Peyer's patch (tissue), 4 donors: ENCODE data around the gene HNRNPA2B1. TPM values are rescaled to one million over a fixed set of nuclear protein-coding genes. Genes with fewer than 3 reads are reported as not detected.
"Not testable (repeated sequence)": the region's sequence is repeated elsewhere in the genome, so short reads cannot be mapped to it uniquely, and the experiment has no call there.

ENCODE experiments used
- DNase-seq, 3 donors: peaks; one replicate each; pipeline ENCODE4 v3.0.0-alpha.2; 2017 to 2019
- H3K27ac ChIP-seq, 4 donors: fragments of 200-600 bp; sonication (generic); one replicate each; pipeline ENCODE4 v1.5.1; 2016 to 2019
- H3K27me3 ChIP-seq, 2 donors: fragments of 200-600 bp; sonication (generic); one replicate each; pipeline ENCODE4 v1.5.1; 2019
- H3K36me3 ChIP-seq, 3 donors: fragments of 200-600 bp; sonication (generic); one replicate each; pipeline ENCODE4 v1.5.1; 2016 to 2019
- H3K4me1 ChIP-seq, 4 donors: fragments of 200-600 bp; sonication (generic); one replicate each; pipeline ENCODE4 v1.5.1; 2016 to 2019
- H3K4me3 ChIP-seq, 4 donors: fragments of 200-600 bp; sonication (generic); 1 replicate in 3 of 4; 2 replicates in 1 of 4; pipeline ENCODE4 v1.5.1; 2016 to 2019; ENCODE audit warnings: mild to moderate bottlenecking in 1 of 4
- H3K9me3 ChIP-seq, 4 donors: fragments of 200-600 bp; sonication (generic); one replicate each; pipeline ENCODE4 v1.5.1; 2016 to 2019; ENCODE audit warnings: mild to moderate bottlenecking in 1 of 4
- POLR2A ChIP-seq, 2 donors: fragments of 450-650 bp; IDR thresholded peaks; one replicate each; pipeline ENCODE4 v1.5.1; 2017; ENCODE audit warnings: antibody characterized with exemption in 2 of 2, mild to moderate bottlenecking in 2 of 2, moderate library complexity in 2 of 2
- total RNA-seq, 4 donors: library from RNA; depleted of rRNA; stranded (reverse); fragments of >200 nt; gene quantifications; one replicate each; pipeline ENCODE4 v1.1.0, GENCODE V29; 2016
- TF ChIP-seq, protein P1 (sequence below), 6 experiments: fragments of 450-650 bp in 4 of 6; fragments of 200-600 bp in 2 of 6; sonication (generic) in 1 of 6; IDR thresholded peaks; one replicate each; pipeline ENCODE4 v1.5.1; 2017 to 2019; ENCODE audit warnings: antibody characterized with exemption in 6 of 6, mild to moderate bottlenecking in 3 of 6, moderate library complexity in 1 of 6

The HNRNPA2B1 gene
- total RNA-seq, 4 donors from 2014 or later: 184 to 526 (median 228) TPM

DNA sequence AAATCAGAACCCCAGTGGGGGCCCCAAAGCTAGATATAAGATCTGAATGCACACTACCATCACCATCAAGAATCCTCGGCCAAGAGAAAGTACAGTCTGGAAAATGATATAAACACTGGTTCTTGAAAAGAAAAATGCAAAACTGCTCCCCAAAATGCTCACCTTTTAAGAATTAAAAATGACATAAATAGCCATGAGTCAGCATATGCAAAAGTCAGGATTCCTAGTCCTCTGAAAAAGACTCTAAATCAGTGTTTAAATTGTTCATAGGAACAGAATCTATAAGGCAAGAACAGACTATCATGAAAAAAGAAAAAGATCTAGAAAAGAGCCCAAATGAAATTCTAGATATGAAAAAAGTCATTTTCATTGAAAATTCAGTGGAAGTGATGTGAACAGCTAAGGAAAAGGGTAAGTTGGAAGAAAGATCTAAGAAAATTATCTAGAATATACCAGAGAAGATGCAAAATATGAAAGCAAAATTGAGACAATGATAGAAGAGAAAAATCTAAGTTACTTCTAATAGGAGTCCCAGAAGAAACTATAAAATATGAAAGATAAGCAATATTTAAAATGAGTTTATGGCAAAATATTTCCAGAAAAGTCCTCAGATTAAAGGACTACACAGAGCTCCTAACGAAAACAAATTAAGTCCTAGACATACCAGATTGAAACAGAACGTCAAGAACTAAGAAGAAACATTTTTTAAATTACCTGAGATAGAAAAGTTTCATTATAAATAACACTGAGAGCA is 18.9 kb downstream of the HNRNPA2B1 start:
- H3K27me3 ChIP-seq: no peaks in the 10 kb centered on the region
- no peaks in the 10 kb centered on the region for H3K4me1 ChIP-seq
- TF ChIP-seq, protein P1, sequence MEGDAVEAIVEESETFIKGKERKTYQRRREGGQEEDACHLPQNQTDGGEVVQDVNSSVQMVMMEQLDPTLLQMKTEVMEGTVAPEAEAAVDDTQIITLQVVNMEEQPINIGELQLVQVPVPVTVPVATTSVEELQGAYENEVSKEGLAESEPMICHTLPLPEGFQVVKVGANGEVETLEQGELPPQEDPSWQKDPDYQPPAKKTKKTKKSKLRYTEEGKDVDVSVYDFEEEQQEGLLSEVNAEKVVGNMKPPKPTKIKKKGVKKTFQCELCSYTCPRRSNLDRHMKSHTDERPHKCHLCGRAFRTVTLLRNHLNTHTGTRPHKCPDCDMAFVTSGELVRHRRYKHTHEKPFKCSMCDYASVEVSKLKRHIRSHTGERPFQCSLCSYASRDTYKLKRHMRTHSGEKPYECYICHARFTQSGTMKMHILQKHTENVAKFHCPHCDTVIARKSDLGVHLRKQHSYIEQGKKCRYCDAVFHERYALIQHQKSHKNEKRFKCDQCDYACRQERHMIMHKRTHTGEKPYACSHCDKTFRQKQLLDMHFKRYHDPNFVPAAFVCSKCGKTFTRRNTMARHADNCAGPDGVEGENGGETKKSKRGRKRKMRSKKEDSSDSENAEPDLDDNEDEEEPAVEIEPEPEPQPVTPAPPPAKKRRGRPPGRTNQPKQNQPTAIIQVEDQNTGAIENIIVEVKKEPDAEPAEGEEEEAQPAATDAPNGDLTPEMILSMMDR (IDR thresholded peaks at IDR 0.05): no peak
- no peak for TF ChIP-seq POLR2A (IDR thresholded peaks at IDR 0.05)
- no peak for DNase-seq
- no peak overlapping the region for H3K4me3 ChIP-seq
- H3K9me3 ChIP-seq: no peaks in the 10 kb centered on the region
- no peak overlapping the region for H3K27ac ChIP-seq
- peaks cover 0 to 4% (median 0%) of the 10 kb centered on the region in 3 donors for H3K36me3 ChIP-seq

DNA sequence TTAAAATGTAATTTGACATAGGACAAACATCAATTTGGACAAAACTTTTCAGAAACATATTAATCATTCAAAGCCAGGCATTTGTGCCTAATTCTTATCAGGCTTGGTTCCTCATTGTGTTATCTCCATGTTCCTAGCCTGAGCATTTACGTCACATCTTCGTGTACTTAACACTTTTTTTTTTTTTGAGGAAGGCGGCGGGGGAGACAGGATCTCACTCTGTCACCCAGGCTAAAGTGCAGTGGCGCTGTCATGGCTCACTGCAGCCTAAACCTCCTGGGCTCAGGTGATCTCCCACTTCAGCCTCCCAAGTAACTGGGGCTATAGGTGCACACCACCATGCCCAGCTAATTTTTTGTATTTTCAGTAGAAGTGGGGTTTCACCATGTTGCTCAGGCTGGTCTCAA is 19.8 kb downstream of the HNRNPA2B1 start:
- Histone ChIP-seq H3K27ac (no peak overlapping the region), H3K36me3 (no peaks in the 10 kb centered on the region), H3K9me3 (no peaks in the 10 kb centered on the region), H3K4me3 (no peak overlapping the region), H3K27me3 (no peaks in the 10 kb centered on the region), H3K4me1 (no peaks in the 10 kb centered on the region)
- no peak for DNase-seq
- TF ChIP-seq, protein P1 (IDR thresholded peaks at IDR 0.05): no peak
- no peak for TF ChIP-seq POLR2A (IDR thresholded peaks at IDR 0.05)

DNA sequence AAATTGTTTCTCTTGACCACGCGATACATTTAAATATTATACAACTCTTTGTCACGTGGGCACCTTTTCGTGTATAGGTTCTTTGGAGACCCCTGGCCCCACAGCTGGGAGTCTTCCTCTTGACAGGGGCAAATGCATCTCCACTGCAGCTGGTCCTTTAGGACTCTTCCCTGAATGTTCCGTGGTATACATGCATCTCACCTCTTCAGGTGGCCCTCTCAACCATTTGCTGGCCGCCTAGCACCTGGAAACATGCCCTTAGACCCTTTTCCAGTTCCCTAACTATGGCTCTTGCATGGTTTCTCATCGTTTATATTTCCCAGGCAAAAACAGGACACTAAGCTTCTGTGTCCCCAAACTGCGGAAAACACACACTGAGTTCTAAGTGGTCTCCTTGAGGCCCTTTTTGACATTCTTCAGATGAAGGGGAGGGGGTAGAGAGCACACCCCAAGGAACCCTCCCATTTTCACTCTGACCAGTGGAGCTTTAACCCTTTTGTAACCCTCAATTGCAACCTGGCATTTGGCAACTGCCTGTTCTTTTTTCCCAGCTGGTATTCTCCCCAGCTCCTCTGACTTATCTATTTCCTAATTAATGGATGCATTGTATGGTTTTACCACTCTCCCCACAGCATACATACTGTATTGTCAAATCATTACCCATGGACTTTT is 20.6 kb downstream of the HNRNPA2B1 start:
- H3K4me3 ChIP-seq: no peak overlapping the region
- no peak for DNase-seq
- H3K4me1 ChIP-seq: no peaks in the 10 kb centered on the region
- H3K9me3 ChIP-seq: no peaks in the 10 kb centered on the region
- H3K27ac ChIP-seq: no peak overlapping the region
- no peak for TF ChIP-seq POLR2A (IDR thresholded peaks at IDR 0.05)
- TF ChIP-seq, protein P1 (IDR thresholded peaks at IDR 0.05): no peak
- no peaks in the 10 kb centered on the region for H3K27me3 ChIP-seq
- no peaks in the 10 kb centered on the region for H3K36me3 ChIP-seq

DNA sequence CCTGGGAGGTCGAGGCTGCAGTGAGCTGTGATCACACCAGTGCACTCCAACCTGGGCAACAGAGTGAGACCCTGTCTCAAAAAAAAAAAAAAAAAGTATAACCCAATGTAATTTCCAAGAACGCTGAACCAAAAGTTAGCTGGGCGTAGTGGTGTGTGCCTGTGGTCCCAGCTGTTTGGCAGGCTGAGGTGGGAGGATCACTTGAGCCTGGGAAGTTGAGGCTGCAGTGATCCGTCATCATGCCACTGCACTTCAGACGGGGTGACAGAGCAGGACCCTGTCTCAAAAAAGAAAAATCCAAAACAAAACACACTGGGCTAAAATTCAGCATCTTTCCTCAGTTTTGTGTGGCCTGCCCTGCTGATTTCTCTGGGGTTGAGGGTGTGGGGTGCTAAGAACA is 21.1 kb downstream of the HNRNPA2B1 start:
- Histone ChIP-seq H3K27me3 (no peaks in the 10 kb centered on the region), H3K4me3 (no peak overlapping the region), H3K9me3 (no peaks in the 10 kb centered on the region), H3K36me3 (no peaks in the 10 kb centered on the region), H3K27ac (no peak overlapping the region), H3K4me1 (no peaks in the 10 kb centered on the region)
- TF ChIP-seq, protein P1 (IDR thresholded peaks at IDR 0.05): no peak
- no peak for TF ChIP-seq POLR2A (IDR thresholded peaks at IDR 0.05)
- no peak for DNase-seq

DNA sequence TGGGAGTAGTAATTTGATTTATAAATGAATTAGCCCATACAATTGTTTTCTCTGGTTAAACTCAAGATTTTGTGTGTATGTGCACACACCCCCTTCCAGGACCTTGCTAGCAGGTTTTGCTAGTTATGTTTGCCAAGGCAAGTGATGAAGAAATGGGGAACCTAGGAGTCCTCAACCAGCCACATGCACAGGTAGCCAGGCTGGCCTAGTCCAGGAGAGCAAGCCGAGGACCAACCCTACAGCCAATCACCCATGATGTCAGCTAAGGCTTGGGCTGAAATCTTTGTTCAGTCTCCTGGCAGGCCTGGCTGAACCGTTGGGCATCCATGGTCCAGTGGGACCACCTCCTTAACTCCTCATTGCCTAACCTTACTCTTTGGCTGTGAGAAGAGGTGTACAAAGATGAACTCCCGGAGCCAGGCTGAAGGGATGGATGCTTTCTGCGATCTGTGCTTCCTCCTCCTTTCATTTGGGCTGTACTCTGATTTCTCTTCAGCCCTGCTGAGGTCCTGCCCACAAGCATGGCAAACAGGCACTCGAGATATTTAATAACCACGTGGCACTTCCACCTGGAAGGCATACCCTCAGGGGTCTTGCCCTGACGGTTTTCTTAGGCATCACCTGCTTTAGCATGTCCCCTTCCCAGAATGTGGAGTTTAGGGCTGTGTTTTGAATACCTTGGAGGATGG is 22.1 kb downstream of the HNRNPA2B1 start:
- Histone ChIP-seq H3K36me3 (no peaks in the 10 kb centered on the region), H3K4me3 (no peak overlapping the region), H3K27ac (no peak overlapping the region), H3K9me3 (no peaks in the 10 kb centered on the region), H3K4me1 (no peaks in the 10 kb centered on the region), H3K27me3 (no peaks in the 10 kb centered on the region)
- TF ChIP-seq, protein P1 (IDR thresholded peaks at IDR 0.05): no peak
- TF ChIP-seq POLR2A (IDR thresholded peaks at IDR 0.05): no peak
- DNase-seq: no peak

DNA sequence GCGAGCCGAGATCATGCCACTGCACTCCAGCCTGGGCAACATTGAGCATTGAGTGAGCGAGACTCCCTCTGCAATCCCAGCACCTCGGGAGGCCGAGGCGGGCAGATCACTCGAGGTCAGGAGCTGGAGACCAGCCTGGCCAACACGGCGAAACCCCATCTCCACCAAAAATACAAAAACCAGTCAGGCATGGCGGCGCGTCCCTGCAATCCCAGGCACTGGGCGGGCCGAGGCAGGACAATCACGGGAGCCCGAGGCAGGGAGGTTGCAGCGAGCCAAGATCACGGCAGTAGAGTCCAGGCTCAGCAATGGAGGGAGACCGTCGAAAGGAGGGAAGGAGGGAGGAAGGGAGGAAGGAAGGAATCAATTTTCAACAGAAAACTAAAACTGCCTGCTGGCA is 23.3 kb downstream of the HNRNPA2B1 start:
- H3K36me3 ChIP-seq, DNase-seq, H3K27ac ChIP-seq, H3K9me3 ChIP-seq, H3K4me1 ChIP-seq, H3K4me3 ChIP-seq, H3K27me3 ChIP-seq: not testable (repeated sequence)

DNA sequence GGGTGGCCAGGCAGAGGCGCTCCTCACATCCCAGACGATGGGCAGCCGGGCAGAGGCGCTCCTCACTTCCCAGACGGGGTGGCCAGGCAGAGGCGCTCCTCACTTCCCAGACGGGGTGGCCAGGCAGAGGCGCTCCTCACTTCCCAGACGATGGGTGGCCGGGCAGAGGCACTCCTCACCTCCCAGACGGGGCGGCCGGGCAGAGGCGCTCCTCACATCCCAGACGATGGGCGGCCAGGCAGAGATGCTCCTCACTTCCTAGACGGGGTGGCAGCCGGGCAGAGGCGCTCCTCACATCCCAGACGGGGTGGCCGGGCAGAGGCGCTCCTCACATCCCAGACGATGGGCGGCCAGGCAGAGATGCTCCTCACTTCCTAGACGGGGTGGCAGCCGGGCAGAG is 23.9 kb downstream of the HNRNPA2B1 start:
- not testable (repeated sequence) for H3K36me3 ChIP-seq, H3K4me1 ChIP-seq, H3K4me3 ChIP-seq, H3K27ac ChIP-seq, H3K27me3 ChIP-seq, DNase-seq, H3K9me3 ChIP-seq

DNA sequence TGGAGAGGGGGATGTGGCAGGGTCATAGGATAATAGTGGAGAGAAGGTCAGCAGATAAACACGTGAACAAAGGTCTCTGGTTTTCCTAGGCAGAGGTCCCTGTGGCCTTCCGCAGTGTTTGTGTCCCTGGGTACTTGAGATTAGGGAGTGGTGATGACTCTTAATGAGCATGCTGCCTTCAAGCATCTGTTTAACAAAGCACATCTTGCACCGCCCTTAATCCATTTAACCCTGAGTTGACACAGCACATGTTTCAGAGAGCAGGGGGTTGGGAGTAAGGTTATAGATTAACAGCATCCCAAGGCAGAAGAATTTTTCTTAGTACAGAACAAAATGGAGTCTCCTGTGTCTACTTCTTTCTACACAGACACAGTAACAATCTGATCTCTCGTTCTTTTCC is 24.6 kb downstream of the HNRNPA2B1 start:
- not testable (repeated sequence) for H3K27ac ChIP-seq, H3K36me3 ChIP-seq, H3K4me3 ChIP-seq, H3K9me3 ChIP-seq, H3K4me1 ChIP-seq, H3K27me3 ChIP-seq, DNase-seq
